ENCODE data around the gene MEGF6.

MEGF6 gene

GRCh38 chr1:3543076-3544039 is 68.0 kb downstream of the MEGF6 start:
- DNase-seq (ENCODE audit: low read depth in 2 of 3, low spot score in 2 of 3): no peak

DNA sequence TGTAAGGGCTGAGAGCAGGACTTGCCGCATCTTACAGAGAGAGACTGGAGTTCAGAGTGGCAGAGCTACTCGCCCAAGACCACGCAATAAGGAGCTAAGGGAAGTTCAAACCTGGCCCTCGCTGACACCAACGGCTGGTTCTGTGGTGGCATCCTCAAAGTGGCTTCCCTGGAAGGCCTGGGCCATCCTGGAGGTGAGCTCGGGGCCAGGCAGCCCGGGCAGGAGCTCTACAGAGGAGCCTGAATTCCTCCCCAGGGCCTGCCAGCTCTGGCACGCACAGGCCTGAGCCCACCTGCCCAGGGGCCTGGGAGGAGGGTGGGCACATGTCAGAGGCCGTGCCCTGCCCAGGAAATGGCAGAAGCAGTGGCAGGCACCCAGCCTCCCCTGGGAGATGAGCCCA is 68.6 kb downstream of the MEGF6 start:
- no peak for DNase-seq (ENCODE audit: low read depth in 2 of 3, low spot score in 2 of 3)

GRCh38 chr1:3541936-3542335 is 69.4 kb downstream of the MEGF6 start:
- no peak for DNase-seq (ENCODE audit: low read depth in 2 of 3, low spot score in 2 of 3)

GRCh38 chr1:3541465-3541864 is 69.8 kb downstream of the MEGF6 start:
- no peak for DNase-seq (ENCODE audit: low read depth in 2 of 3, low spot score in 2 of 3)

- DNase-seq (ENCODE audit: low read depth in 2 of 3, low spot score in 2 of 3): no peak
Measured at GRCh38 chr1:3540876-3541275, 70.4 kb downstream of the MEGF6 start.

- no peak for DNase-seq (ENCODE audit: low read depth in 2 of 3, low spot score in 2 of 3)
Measured at GRCh38 chr1:3539707-3540425, 71.4 kb downstream of the MEGF6 start.

DNA sequence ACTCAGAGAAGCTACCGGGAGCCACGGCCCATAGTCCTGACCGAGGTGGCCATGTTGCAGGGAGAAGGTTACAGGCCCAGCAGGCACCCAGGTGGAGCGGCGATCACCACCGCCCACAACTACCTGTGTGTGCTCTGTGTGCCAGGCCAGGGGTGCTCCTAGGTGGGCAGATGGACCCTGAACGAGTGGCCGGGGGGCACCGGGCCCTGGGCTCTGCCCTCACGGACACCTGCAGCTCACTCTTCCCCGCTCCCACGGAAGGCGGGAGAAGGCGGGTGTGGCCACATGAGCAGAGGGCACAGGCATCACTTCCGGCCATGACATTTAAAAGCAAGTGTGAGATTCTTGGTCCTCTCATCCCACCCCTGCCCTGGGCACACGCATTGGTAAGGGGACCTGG is 73.9 kb downstream of the MEGF6 start:
- DNase-seq (ENCODE audit: low read depth in 2 of 3, low spot score in 2 of 3): no peak

DNA sequence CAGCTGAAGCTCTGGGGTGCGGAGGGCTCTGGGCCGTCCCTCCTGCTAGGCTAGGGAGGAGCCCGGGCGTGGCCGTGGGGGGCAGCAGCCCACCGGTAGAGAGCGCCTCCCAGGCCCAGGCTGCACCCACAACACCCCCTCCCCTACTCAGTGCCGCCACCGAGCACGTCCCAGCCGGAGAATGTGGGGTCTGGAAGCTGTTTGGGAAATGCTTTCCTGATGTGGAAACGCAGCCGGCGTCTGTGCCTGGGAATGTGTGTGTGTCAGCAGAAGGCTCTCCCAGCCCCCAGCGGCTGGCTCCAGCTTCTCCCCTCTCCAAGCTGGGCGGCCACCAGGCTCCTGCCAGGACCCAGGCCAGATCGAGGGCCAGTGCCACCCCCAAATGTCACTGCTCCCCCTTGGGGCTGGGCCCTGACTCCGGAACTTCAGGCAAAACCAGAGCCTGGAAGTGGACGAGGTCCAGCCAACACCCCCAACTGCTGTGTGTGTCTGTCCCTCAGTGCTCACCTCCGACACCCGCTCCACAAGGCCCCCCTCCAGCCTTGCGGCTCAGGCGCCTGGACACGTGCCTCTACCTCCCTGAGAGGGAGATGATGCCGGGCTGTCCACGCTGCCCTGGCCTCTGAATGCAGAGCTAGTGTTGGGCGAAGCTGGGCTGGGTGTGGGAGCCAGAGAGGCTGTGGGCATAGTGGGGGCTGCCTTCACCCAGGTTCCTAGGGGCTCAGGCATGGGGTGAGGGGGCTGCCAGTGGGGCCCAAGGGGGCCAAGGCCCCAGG is 74.7 kb downstream of the MEGF6 start:
- DNase-seq (ENCODE audit: low read depth in 2 of 3, low spot score in 2 of 3): no peak

DNA sequence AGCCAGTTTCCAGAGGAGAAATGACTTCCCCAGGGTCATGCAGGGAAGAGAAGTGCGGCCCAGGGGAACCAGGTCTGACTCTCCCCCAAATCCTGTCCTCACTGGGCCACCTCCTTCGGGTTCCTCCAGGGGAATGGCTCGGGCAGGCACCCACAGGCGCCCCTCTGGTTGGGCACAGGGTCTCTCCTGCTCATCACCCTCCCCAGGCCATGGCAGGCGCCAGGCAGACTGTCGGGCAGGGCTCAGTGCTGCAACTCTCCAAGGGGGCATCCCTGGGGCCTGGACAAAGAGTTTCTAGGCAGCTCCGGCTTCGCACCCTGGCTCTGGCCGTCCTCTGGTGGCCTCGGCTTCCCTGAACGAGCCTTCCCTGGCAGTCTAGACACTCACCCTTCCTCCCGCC is 75.6 kb downstream of the MEGF6 start:
- DNase-seq (ENCODE audit: low read depth in 2 of 3, low spot score in 2 of 3): no peak

DNA sequence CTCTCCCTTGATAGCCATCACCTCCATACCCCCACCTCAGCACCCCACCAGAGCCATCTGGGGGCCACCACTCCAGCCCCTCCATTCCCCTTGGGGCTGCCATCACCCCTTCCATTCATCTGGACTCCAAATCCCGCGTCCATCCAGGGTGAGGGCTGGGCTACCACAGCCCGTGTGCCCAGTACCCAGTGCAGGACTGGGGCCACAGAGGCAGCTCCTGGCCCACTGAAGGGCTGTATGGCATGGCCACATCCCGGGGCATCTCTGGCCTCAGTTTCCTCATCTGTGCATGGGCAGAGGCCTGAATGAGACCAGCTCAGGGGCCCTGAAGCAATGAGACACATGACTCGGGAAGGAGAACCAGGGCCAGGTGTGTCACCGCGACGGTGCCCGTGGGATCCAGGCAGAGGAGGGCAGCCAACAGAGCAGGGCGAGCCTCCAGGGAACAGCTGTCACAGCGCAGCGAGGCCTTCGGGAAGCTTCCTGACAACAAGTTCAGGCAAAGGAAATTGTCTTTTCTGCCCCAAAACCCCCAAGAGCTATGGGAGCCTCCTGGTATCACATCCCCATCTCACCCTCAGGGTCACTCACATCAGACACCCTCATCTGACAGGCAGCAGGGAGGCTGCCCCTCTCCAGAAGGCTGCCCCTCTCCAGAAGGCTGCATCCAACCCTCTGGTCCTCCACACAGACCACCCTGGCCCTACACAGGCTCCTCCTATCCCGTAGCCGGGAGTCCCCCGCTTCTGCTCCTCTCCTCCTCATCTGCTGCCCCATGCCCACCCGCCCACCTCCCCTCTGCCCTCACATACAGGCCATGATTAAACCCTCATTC is 76.3 kb downstream of the MEGF6 start:
- no peak for DNase-seq (ENCODE audit: low read depth in 2 of 3, low spot score in 2 of 3)

GRCh38 chr1:3533067-3534048 is 78.0 kb downstream of the MEGF6 start:
- no peak for DNase-seq (ENCODE audit: low read depth in 2 of 3, low spot score in 2 of 3)

DNA sequence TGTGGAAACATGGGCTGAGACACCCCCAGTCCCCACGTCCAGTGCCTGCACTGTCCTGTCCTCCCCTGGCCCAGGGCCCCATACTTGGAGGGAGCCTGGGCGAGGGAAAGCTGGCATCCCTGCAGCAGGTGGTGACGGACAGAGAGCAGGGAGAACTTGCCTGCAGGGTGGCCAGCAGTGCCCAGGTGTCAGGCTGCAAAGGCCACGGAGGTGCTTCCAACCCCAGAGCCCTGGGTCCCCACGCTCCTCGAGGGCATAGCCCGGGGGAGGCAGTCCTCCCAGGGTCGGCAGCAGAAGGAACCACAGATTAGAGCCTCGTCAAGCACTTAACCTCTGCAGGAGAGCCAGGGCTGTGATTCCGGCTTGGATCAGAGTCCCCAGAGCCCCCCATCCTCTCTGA is 79.4 kb downstream of the MEGF6 start:
- DNase-seq (ENCODE audit: low read depth in 2 of 3, low spot score in 2 of 3): no peak

- DNase-seq (ENCODE audit: low read depth in 2 of 3, low spot score in 2 of 3): peak; percentile 38 to 52 (median 41)
Measured at GRCh38 chr1:3530926-3531818, 80.1 kb downstream of the MEGF6 start.

GRCh38 chr1:3530086-3530925 is 81.0 kb downstream of the MEGF6 start:
- no peak for DNase-seq (ENCODE audit: low read depth in 2 of 3, low spot score in 2 of 3)

GRCh38 chr1:3529099-3529729 is 82.1 kb downstream of the MEGF6 start:
- DNase-seq (ENCODE audit: low read depth in 2 of 3, low spot score in 2 of 3): no peak

DNA sequence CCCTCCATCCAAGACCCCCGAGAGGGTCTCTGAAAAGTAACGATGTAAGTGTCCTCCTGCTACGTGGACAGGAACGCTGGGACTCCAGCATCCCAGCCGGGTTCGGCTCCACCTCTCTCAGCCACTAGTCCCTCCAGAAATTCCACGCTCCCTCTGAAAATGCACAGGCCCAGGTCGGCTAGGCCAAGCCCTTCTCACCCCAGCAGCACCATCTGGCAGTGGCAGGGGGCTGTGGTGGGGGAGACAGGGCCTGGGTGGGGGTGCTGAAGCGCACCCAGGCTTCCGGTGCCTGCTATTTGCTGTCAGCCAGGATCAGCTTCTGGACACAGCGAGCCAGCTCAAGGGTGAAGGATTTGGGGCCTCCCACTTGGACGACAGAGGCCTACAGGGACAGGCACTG is 83.5 kb downstream of the MEGF6 start:
- no peak for DNase-seq (ENCODE audit: low read depth in 2 of 3, low spot score in 2 of 3)
